Astrocyte of the spinal cord (primary cell): ENCODE results near the gene PKD2.
"Not testable (repeated sequence)": the region's sequence is repeated elsewhere in the genome, so short reads cannot be mapped to it uniquely, and the experiment has no call there.

Experiments used
- DNase-seq: peaks from one replicate; pipeline ENCODE4 v3.0.0; 2011; ENCODE audit warnings: low read depth, low spot score
- H3K4me3 ChIP-seq: 2 replicates; pipeline ENCODE4 v1.5.1; 2011; ENCODE audit warnings: low read depth, mild to moderate bottlenecking, low read length, moderate library complexity
- in situ Hi-C: cut with HindIII; loops from 2 replicates; pipeline ENCODE4 v1.10.0; 2017; ENCODE audit warnings: low sequenced_read_pairs
- TF ChIP-seq, protein P1 (sequence below): IDR thresholded peaks from 2 replicates; pipeline ENCODE4 v1.5.1; 2012; ENCODE audit warnings: low read depth, mild to moderate bottlenecking, low read length, inconsistent platforms

Gene PKD2

DNA sequence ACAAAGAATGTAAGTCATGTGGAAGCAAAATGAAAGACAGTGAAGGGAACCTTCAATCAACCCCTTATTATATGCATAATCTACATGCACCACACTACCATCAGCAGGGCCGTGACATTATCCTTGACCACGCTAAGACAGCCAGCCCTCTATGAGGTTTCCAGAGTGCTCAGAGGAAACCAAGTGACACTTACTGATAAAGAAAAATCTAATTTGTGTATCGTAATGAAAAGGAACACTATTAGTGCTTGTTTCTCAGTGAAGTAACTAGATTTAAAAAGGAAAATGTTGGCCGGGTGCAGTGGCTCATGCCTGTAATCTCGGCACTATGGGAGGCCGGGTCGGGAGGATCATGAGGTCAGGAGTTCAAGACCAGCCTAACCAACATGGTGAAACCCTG, 94.6 kb downstream of the PKD2 start:
- in situ Hi-C loops: no loop called here
- DNase-seq: no peak
- no peak overlapping the region for H3K4me3 ChIP-seq
- TF ChIP-seq, protein P1, sequence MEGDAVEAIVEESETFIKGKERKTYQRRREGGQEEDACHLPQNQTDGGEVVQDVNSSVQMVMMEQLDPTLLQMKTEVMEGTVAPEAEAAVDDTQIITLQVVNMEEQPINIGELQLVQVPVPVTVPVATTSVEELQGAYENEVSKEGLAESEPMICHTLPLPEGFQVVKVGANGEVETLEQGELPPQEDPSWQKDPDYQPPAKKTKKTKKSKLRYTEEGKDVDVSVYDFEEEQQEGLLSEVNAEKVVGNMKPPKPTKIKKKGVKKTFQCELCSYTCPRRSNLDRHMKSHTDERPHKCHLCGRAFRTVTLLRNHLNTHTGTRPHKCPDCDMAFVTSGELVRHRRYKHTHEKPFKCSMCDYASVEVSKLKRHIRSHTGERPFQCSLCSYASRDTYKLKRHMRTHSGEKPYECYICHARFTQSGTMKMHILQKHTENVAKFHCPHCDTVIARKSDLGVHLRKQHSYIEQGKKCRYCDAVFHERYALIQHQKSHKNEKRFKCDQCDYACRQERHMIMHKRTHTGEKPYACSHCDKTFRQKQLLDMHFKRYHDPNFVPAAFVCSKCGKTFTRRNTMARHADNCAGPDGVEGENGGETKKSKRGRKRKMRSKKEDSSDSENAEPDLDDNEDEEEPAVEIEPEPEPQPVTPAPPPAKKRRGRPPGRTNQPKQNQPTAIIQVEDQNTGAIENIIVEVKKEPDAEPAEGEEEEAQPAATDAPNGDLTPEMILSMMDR: no peak

DNA sequence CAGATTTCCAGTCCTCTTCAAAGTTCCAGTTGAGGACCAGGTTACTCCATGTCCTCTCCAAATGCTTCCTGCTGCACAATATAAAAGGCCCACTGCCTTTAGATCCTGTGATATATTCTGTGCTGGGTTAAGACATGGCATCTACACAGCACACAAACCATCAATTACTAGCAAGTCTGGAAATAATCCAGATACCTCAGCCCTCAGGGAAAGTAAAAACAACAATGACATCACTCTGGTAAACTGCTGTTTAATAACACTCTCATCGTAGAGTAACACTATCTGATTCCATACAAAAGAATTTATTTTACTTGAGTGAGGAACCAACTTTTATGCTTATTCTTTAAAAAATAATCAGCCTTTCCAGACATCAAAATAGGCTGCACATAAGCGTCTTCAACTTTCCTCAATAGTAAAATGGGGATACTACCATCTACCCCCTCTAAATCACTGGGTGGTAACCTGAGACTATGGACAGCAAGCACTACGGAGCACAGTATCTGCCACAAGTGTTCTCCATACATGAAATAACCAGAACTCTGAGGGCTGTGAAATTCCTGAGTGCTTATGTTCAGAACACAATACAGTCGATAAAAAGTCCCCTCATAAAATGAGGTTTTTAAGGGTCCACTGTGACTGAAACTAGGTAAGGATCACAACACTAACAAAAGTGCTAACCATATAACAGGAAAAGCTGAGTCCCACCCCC, 97.6 kb downstream of the PKD2 start:
- peak; percentile 81 for DNase-seq
- TF ChIP-seq, protein P1: no peak
- no peak overlapping the region for H3K4me3 ChIP-seq
- in situ Hi-C loops: no loop called here

DNA sequence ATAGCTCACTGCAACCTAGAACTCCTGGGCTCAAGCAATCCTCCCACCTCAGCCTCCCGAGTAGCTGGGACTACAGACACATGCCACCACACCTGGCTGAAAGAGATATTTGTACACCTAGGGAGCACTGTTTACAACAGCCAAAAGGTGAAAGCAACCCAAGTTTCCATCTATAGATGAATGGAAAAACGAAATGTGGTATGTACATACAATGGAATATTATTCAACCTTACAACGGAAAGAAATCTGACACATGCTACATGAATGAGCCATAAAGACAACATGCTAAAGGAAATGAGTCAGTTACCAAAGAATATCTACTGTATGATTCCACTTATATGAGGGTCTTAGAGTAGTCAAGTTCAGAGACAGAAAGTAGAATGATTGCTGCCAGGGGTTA, 98.8 kb downstream of the PKD2 start:
- no peak overlapping the region for H3K4me3 ChIP-seq
- TF ChIP-seq, protein P1: no peak
- in situ Hi-C loops: no loop called here
- DNase-seq: peak; percentile 54

DNA sequence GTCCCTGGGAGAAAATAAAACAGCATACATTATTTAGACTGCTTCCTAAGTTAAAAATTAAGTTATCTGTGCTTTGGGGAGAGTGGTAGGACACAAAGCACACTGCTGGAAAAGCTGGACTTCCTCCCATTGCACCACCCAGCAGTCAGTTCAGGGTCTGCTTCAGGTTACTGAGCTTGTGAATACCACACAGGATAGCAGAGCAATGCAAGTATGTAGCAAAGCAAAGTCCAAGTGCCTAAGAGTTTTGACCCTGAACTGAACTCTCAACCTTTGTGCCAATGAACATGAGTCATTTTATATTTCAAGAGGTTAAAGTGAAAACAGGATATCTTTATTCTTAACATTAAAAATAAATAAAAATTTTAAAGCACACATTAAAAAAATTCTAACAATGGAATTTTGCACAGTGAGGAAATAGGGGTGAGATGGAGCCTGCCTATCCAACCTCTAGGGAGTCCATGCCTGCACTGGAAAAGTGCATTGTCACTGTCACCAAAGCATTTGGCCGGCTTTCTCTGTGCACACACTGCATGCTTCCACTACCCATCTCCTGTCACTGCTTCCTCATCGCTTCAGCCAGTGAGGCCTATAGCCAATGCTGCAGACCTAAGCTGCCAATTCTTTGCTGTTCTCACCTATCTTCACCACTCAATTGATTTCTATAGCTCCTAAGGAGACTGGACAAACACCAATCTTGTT, 100.1 kb downstream of the PKD2 start:
- no peak for DNase-seq
- no peak overlapping the region for H3K4me3 ChIP-seq
- in situ Hi-C loops: no loop called here
- TF ChIP-seq, protein P1: no peak

DNA sequence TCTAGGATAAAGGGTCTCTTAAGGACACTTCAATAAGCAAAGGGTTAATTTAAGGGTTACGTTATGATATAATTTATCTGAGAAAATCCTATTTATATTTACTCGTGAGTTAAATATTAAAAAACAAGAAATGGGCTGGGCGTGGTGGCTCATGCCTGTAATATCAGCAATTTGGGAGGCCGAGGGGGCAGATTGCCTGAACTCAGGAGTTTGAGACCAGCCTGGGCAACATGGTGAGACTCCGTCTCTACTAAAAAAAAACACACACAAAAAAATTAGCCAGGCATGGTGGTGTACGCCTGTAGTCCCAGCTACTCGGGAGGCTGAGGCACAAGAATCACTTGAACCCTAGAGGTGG, 100.7 kb downstream of the PKD2 start:
- in situ Hi-C loops, H3K4me3 ChIP-seq, DNase-seq: not testable (repeated sequence)

DNA sequence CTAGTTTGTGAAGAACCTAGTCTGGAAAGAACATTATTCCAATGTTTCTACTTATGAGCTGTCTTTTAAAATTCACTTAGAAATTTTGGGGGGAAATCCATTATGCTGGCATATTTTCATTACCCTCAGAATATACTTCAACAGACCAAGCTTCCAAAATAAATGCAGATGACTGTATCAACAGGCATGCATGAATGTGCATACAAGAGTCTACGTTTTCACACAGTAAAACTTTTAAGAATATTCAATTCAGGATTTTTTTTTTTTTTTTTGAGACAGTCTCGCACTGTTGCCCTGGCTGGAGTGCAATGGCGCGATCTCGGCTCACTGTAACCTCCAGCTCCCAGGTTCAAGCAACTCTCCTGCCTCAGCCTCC, 101.3 kb downstream of the PKD2 start:
- in situ Hi-C loops: no loop called here
- TF ChIP-seq, protein P1: no peak
- H3K4me3 ChIP-seq: no peak overlapping the region
- DNase-seq: no peak

DNA sequence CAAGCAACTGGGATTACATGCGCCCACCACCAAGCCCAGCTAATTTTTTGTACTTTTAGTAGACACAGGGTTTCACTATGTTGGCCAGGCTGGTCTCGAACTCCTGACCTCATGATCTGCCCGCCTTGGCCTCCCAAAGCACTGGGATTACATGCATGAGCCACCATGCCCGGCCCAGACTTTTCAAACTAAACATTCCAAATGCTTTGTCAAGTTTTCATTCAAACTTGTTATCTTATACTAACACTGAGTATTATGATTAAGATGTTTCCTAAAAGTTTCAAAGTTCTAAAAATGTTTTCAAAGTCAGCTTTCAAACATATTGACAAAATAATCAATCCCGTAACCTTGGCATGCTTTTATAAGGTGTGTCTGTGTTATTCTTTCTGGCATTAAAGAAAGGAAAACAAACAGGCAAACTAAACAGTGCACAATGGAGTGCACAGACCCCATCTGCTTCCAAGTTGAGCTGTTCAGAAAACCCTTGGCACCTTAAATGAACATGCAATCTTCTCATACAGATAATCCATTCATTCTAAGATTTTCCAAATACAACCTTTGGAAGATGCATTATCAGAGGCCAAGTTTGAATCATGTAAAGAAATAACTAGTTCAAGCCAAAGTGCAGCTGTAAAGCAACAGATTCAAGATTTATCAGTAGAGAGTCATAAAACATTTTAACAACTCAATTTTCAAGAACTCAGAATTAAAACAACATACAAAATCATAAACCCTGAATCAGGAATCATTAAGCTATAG, 101.9 kb downstream of the PKD2 start:
- in situ Hi-C loops: no loop called here
- no peak overlapping the region for H3K4me3 ChIP-seq
- TF ChIP-seq, protein P1: no peak
- no peak for DNase-seq
